ENCODE results near the gene AWAT1.
A peak's percentile ranks its signal among the peaks of the same experiment; 100 is the strongest.
"Not testable (repeated sequence)": the region's sequence is repeated elsewhere in the genome, so short reads cannot be mapped to it uniquely, and the experiment has no call there.

The AWAT1 gene

GRCh38 chrX:70234355-70234754 lies at the start of gene AWAT1:
Gene AWAT1 (plus strand): TSS chrX:70234655. CDS start chrX:70234696, 41 bp downstream.
- Mint-ChIP-seq H3K9me3 (no peaks in the 10 kb centered on the region), H3K4me1 (ENCODE audit: low read depth) (peaks cover 20% of the 10 kb centered on the region), H3K27ac (no peak within 1 kb of the TSS), H3K4me3 (no peak within 1 kb of the TSS), H3K27me3 (peaks cover 41% of the 10 kb centered on the region), H3K36me3 (ENCODE audit: low read depth) (no peaks in the 10 kb centered on the region)
- no peak for DNase-seq

- H3K4me1 Mint-ChIP-seq (ENCODE audit: low read depth) = no peaks in the 10 kb centered on the region
- H3K4me3 Mint-ChIP-seq = no peak overlapping the region
- peaks cover 10% of the 10 kb centered on the region for H3K9me3 Mint-ChIP-seq
Measured at GRCh38 chrX:70190225-70190624, 44.2 kb upstream of the AWAT1 start.

GRCh38 chrX:70196961-70197720 lies 37.3 kb upstream of the AWAT1 start:
- Mint-ChIP-seq H3K27ac (no peak overlapping the region), H3K4me3 (no peak overlapping the region)

More at GRCh38 chrX:70190225-70190624, 44.2 kb upstream of the AWAT1 start:
- no peak overlapping the region for H3K27ac Mint-ChIP-seq
- no peak for DNase-seq
- H3K36me3 Mint-ChIP-seq (ENCODE audit: low read depth) = no peaks in the 10 kb centered on the region
- H3K27me3 Mint-ChIP-seq = peaks cover 63% of the 10 kb centered on the region

GRCh38 chrX:70201732-70202131 lies 32.7 kb upstream of the AWAT1 start:
- H3K4me1 Mint-ChIP-seq (ENCODE audit: low read depth) = peaks cover 3% of the 10 kb centered on the region
- no peaks in the 10 kb centered on the region for H3K36me3 Mint-ChIP-seq (ENCODE audit: low read depth)
- no peak for DNase-seq
- H3K27me3 Mint-ChIP-seq = peaks cover 54% of the 10 kb centered on the region
- no peak overlapping the region for H3K27ac Mint-ChIP-seq
- no peaks in the 10 kb centered on the region for H3K9me3 Mint-ChIP-seq
- H3K4me3 Mint-ChIP-seq = no peak overlapping the region

More at GRCh38 chrX:70196961-70197720, 37.3 kb upstream of the AWAT1 start:
- Mint-ChIP-seq H3K9me3 (no peaks in the 10 kb centered on the region), H3K36me3 (ENCODE audit: low read depth) (no peaks in the 10 kb centered on the region), H3K4me1 (ENCODE audit: low read depth) (peaks cover 3% of the 10 kb centered on the region), H3K27me3 (peaks cover 52% of the 10 kb centered on the region)
- DNase-seq = peak; percentile 61

DNA sequence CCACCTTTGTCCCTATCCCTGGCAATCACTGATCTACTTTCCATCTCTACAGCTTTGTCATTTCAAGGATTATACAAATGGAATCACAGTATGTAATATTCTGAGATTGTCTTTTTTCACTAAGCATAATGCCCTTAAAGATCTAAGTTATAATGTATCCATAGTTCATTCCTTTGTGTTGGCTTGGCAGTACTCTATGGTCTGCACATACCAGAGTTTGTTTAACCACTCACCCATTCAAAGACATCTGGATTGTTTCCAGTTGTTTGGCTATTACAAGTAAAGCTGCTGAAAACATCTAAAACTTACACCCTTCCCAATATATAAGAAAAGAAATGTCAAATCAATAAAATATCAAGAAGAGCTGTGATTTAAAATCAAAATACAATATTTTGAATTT lies 26.0 kb upstream of the AWAT1 start:
- peaks cover 40% of the 10 kb centered on the region for H3K27me3 Mint-ChIP-seq
- H3K4me3 Mint-ChIP-seq = no peak overlapping the region
- H3K27ac Mint-ChIP-seq = no peak overlapping the region
- H3K9me3 Mint-ChIP-seq = no peaks in the 10 kb centered on the region
- H3K36me3 Mint-ChIP-seq (ENCODE audit: low read depth) = no peaks in the 10 kb centered on the region
- no peaks in the 10 kb centered on the region for H3K4me1 Mint-ChIP-seq (ENCODE audit: low read depth)
- DNase-seq = no peak

DNA sequence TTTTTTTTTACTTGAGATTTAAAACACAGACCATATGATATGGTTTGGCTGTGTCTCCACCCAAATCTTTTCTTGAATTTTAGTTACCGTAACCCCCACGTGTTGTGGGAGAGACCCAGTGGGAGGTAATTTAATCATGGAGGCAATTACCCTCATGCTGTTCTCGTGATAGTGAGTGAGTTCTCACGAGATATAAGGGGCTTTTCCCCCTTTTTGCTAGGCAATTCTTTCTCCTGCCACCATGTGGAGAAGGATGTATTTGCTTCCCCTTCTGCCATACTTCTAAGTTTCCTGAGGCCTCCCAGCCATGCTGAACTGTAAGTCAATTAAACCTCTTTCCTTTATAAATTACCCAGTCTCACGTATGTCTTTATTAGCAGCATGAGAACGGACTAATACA lies 24.9 kb upstream of the AWAT1 start:
- not testable (repeated sequence) for H3K27ac Mint-ChIP-seq; H3K4me1 Mint-ChIP-seq (ENCODE audit: low read depth); H3K36me3 Mint-ChIP-seq (ENCODE audit: low read depth); H3K4me3 Mint-ChIP-seq; H3K9me3 Mint-ChIP-seq; DNase-seq
- H3K27me3 Mint-ChIP-seq = peaks cover 38% of the 10 kb centered on the region

DNA sequence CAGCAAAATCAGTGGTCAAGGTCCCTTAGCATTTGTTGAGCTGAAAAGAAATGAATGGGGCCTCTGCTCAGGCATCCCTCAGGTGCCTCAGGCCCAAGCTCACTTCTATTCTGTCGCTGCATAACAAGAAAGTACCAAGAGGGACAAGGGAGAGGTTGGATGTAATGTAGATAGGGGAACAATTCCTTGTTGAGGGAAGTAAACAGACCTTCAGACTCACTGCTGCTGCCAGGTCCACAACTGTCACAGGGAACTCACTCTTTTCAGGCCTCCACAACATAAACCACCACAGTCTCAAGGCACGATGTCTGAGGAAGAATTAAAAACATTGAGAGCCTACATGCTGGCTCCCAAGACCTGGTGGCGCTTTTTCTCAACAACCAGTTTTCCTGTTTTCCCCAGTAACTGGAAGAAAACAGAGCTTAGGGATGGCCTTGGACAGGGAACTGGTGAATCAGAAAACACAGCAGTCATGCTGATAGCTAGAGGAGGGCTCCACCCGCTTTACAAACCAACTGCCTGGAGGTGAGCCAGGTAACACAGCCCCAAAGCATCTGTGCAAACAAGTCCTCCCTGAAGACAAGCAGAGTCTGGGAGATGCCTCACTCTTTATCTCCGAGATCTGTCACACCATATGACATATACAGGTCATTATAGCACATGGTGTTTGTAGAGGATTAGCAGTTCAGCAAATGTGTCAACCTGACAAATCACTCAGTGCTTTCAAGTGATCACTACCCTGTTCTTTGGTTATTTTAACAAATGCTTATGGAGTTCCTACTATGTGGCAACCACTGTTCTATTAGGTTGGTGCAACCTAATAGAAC lies 14.3 kb upstream of the AWAT1 start:
- Mint-ChIP-seq H3K9me3 (no peaks in the 10 kb centered on the region), H3K4me1 (ENCODE audit: low read depth) (no peaks in the 10 kb centered on the region), H3K27me3 (peaks cover 45% of the 10 kb centered on the region), H3K27ac (no peak overlapping the region), H3K4me3 (no peak overlapping the region), H3K36me3 (ENCODE audit: low read depth) (no peaks in the 10 kb centered on the region)
- no peak for DNase-seq

DNA sequence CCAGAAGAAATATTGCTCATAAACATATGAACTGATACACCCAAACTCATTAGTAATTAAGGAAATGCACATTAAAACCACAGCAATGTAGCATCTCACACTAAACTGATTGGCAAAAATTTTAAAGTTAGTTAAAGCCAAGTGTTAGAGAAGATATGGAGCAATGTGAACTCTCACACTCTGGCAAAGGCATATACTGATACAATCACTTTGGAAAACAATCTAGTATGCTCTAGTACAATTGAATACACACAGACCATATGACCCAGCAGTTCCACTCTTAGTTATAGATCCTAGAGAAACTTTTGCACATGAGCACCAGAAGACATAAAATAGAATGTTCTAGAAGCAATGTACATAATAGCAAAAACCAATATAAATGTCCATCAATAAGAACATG lies 8.4 kb upstream of the AWAT1 start:
- no peak for DNase-seq
- Mint-ChIP-seq H3K36me3 (ENCODE audit: low read depth) (no peaks in the 10 kb centered on the region), H3K27ac (no peak overlapping the region), H3K4me3 (no peak overlapping the region), H3K9me3 (no peaks in the 10 kb centered on the region), H3K4me1 (ENCODE audit: low read depth) (no peaks in the 10 kb centered on the region), H3K27me3 (peaks cover 24% of the 10 kb centered on the region)

- Mint-ChIP-seq H3K9me3 (no peaks in the 10 kb centered on the region), H3K27ac (no peak overlapping the region), H3K27me3 (peaks cover 20% of the 10 kb centered on the region), H3K4me1 (ENCODE audit: low read depth) (no peaks in the 10 kb centered on the region), H3K4me3 (no peak overlapping the region), H3K36me3 (ENCODE audit: low read depth) (no peaks in the 10 kb centered on the region)
- no peak for DNase-seq
Measured at GRCh38 chrX:70226687-70227086, 7.8 kb upstream of the AWAT1 start.

GRCh38 chrX:70231666-70232065 lies 2.8 kb upstream of the AWAT1 start:
- no peaks in the 10 kb centered on the region for H3K36me3 Mint-ChIP-seq (ENCODE audit: low read depth)
- no peaks in the 10 kb centered on the region for H3K9me3 Mint-ChIP-seq
- DNase-seq = no peak
- no peak overlapping the region for H3K27ac Mint-ChIP-seq
- peaks cover 32% of the 10 kb centered on the region for H3K27me3 Mint-ChIP-seq
- peaks cover 10% of the 10 kb centered on the region for H3K4me1 Mint-ChIP-seq (ENCODE audit: low read depth)
- H3K4me3 Mint-ChIP-seq = no peak overlapping the region

DNA sequence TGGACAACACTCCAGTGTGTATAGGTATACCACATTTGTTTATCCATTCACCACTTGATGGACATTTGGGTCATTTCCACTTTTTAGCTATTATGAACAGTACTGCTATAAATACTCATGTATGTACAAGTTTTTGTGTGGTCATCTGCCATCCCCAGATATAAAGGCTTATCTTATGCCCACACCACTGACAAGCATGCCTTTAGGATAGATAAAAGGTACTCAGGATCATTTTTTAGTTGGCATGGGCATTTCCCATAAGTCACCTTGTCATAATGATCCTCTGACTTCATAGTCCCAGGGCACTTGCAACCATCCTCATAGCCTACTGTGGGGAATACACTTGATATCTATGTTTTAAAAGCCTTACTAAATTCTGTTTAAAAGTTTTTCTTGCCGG lies 6.3 kb downstream of the AWAT1 start:
- peaks cover 50% of the 10 kb centered on the region for H3K27me3 Mint-ChIP-seq
- H3K4me1 Mint-ChIP-seq (ENCODE audit: low read depth) = peaks cover 15% of the 10 kb centered on the region
- H3K27ac Mint-ChIP-seq = no peak overlapping the region
- DNase-seq = no peak
- H3K4me3 Mint-ChIP-seq = no peak overlapping the region
- H3K9me3 Mint-ChIP-seq = no peaks in the 10 kb centered on the region
- no peaks in the 10 kb centered on the region for H3K36me3 Mint-ChIP-seq (ENCODE audit: low read depth)

DNA sequence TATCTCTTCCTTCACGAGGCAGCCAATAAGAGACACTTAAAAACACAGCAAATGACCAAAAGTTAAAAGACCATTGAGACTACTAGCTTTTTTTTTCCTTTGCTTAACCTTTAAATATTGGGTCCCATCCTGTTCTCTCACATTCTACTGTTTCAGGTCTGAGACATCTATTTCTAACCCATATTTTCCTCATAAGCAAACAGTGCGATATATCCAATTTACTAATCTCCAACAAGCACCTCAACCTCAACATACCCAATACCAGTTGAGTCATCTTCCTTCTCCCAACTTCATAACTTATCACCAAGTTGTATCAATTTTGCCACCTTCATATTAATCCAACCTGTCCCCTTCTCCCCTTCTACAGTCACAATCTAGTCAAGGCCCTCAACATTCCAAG lies 7.0 kb downstream of the AWAT1 start:
- no peak for DNase-seq
- H3K27me3 Mint-ChIP-seq = peaks cover 49% of the 10 kb centered on the region
- H3K9me3 Mint-ChIP-seq = no peaks in the 10 kb centered on the region
- peaks cover 15% of the 10 kb centered on the region for H3K4me1 Mint-ChIP-seq (ENCODE audit: low read depth)
- no peak overlapping the region for H3K4me3 Mint-ChIP-seq
- H3K27ac Mint-ChIP-seq = no peak overlapping the region
- H3K36me3 Mint-ChIP-seq (ENCODE audit: low read depth) = no peaks in the 10 kb centered on the region

DNA sequence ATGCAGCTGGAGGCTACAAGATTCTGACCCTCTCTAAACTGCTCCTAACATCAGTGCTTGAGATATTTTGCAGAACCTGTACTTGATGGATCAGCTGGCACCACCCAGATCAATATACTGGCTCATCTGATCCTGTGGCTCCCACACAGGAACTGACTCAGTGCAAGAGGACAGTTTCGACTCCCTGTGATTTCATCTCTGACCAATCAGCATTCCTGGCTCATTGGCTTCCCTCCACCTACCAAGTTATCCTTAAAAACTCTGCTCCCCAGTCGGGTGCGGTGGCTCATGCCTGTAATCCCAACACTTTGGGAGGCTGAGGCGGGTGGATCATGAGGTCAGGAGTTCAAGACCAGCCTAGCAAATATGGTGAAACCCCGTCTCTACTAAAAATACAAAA lies 9.1 kb downstream of the AWAT1 start:
- not testable (repeated sequence) for H3K27ac Mint-ChIP-seq; H3K4me1 Mint-ChIP-seq (ENCODE audit: low read depth); DNase-seq; H3K36me3 Mint-ChIP-seq (ENCODE audit: low read depth); H3K9me3 Mint-ChIP-seq; H3K4me3 Mint-ChIP-seq
- H3K27me3 Mint-ChIP-seq = peaks cover 45% of the 10 kb centered on the region

- H3K36me3 Mint-ChIP-seq (ENCODE audit: low read depth) = no peaks in the 10 kb centered on the region
Measured at GRCh38 chrX:70244881-70245280, 10.4 kb downstream of the AWAT1 start.

GRCh38 chrX:70247252-70247651 lies 12.8 kb downstream of the AWAT1 start:
- peaks cover 43% of the 10 kb centered on the region for H3K27me3 Mint-ChIP-seq
- no peak overlapping the region for H3K4me3 Mint-ChIP-seq
- H3K36me3 Mint-ChIP-seq (ENCODE audit: low read depth) = no peaks in the 10 kb centered on the region

More at GRCh38 chrX:70244881-70245280, 10.4 kb downstream of the AWAT1 start:
- H3K9me3 Mint-ChIP-seq = no peaks in the 10 kb centered on the region
- peaks cover 5% of the 10 kb centered on the region for H3K4me1 Mint-ChIP-seq (ENCODE audit: low read depth)
- peaks cover 43% of the 10 kb centered on the region for H3K27me3 Mint-ChIP-seq
- no peak for DNase-seq
- H3K27ac Mint-ChIP-seq = no peak overlapping the region
- H3K4me3 Mint-ChIP-seq = no peak overlapping the region

More at GRCh38 chrX:70247252-70247651, 12.8 kb downstream of the AWAT1 start:
- no peak for DNase-seq
- Mint-ChIP-seq H3K4me1 (ENCODE audit: low read depth) (peaks cover 5% of the 10 kb centered on the region), H3K27ac (no peak overlapping the region), H3K9me3 (no peaks in the 10 kb centered on the region)

Measured in activated T-cell treated with anti-CD3 and anti-CD28 coated beads, Interleukin-2, amount 50 U/mL, for 24 hours (primary cell).